Heart left ventricle (tissue), 13 donors: Measurements from ENCODE around the gene ZNF618.

Experiments used
- POLR2A ChIP-seq, 2 donors: fragments of 450-650 bp; IDR thresholded peaks; one replicate each; pipeline ENCODE4 v1.6.1; 2017; ENCODE audit warnings: antibody characterized with exemption in 2 of 2, mild to moderate bottlenecking in 2 of 2, moderate library complexity in 2 of 2
- TF ChIP-seq, protein P1 (sequence below), 12 donors: fragments of 200-600 bp; sonication (generic) in 4 of 12; IDR thresholded peaks; one replicate each; pipeline versions ENCODE4 v1.5.0 to v1.8.0; 2018 to 2022; ENCODE audit warnings: antibody characterized with exemption in 12 of 12, mild to moderate bottlenecking in 5 of 12
- donor health status: ischemic (EF 13 %, LVEDD 7.1; RV severe dilation, severe dysfunction).
- donor health status: DM: no; HTN: yes; CAD: no.
- donor health status: DM: no; HTN: no; CAD: no.
- donor health status: ischemic (EF 25% LVEDD 6.9; RV normal size, moderate dysfunction).
- donor health status: ischemic (EF 25% LVEDD 5.7; RV mildly dilated, moderate dysfunction).
- donor health status: ischemic (EF 35%, LVEDD 5.7; RV mildly dilated, moderate dysfunction).
- donor health status: nonischemic (EF 11% LVEDD 7.7; RV severe dilation, severe dysfunction).
- donor health status: DM: yes; HTN: yes; CAD: no.
- donor health status: PGD.
- donor health status: ischemic (EF 29% LVEDD 5.4; RV normal size, mild dysfunction).
- donor health status: nonischemic (EF 23%, LVEDD 6.1; RV moderate dilation, normal function).

DNA sequence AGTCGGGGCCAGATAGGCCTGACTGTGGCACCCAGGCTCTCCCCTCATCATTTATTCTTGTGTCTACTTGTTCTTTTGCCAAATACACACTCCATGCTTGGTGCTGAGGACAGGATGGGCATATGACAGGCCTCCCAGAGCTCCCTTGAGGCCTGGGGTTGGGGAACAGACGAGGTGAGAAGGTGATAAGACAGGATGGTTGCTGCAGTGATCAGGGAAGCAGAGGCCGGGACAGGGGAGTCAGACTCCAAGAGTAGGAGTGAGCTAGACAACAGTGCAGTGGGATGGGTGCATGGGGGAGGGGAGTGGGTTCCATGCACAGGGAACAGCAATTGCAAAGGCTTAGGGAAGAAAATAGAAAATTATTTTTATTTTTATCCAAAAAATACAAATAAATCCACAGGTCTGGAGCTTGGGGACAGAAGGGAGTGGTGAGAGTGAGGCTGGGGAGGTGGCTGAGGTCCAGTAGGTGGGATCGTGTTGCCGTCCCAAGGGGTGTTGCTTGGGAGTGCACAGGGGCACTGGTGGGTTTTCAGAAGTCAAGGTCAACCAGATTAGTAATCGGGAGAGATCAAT, 205.4 kb downstream of the ZNF618 start:
- TF ChIP-seq, protein P1, sequence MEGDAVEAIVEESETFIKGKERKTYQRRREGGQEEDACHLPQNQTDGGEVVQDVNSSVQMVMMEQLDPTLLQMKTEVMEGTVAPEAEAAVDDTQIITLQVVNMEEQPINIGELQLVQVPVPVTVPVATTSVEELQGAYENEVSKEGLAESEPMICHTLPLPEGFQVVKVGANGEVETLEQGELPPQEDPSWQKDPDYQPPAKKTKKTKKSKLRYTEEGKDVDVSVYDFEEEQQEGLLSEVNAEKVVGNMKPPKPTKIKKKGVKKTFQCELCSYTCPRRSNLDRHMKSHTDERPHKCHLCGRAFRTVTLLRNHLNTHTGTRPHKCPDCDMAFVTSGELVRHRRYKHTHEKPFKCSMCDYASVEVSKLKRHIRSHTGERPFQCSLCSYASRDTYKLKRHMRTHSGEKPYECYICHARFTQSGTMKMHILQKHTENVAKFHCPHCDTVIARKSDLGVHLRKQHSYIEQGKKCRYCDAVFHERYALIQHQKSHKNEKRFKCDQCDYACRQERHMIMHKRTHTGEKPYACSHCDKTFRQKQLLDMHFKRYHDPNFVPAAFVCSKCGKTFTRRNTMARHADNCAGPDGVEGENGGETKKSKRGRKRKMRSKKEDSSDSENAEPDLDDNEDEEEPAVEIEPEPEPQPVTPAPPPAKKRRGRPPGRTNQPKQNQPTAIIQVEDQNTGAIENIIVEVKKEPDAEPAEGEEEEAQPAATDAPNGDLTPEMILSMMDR (IDR thresholded peaks at IDR 0.05) = no peak
- TF ChIP-seq POLR2A (IDR thresholded peaks at IDR 0.05) = no peak
